A549 (cell line): Measurements from ENCODE around the gene KRT3. TPM values are rescaled to one million over a fixed set of nuclear protein-coding genes. Genes with fewer than 3 reads are reported as not detected.

ENCODE experiments used
- ATAC-seq, 2 experiments: fragments of 200-7000 bp in 1 of 2; fragments of >200 bp in 1 of 2; cut with Nextera tagmentation in 1 of 2; cut with Tn5 transposase in 1 of 2; 3 replicates each; pipeline versions ENCODE4 v1.8.0 to v1.9.1; 2018 to 2020; ENCODE audit warnings: mild to moderate bottlenecking in 1 of 2, moderate library complexity in 1 of 2
- CTCF ChIA-PET: fragments of 300-600 bp; sonication (Branson Sonifier 250); formaldehyde crosslinking; extraction: SDS; loops from one replicate; lab custom pipeline; 2021; ENCODE audit warnings: antibody characterized with exemption, inconsistent platforms; lab: Yijun Ruan, JAX
- POLR2A ChIA-PET: fragments of 350-600 bp; formaldehyde crosslinking; extraction: SDS; loops from one replicate; lab custom pipeline; 2021; ENCODE audit warnings: antibody characterized with exemption, inconsistent platforms; lab: Yijun Ruan, JAX
- DNase-seq, 2 experiments: peaks; one replicate each; pipeline versions ENCODE4 v3.0.0 to v3.0.0-alpha.2; 2011 to 2016; ENCODE audit warnings: low read depth in 1 of 2, low spot score in 1 of 2
- FAIRE-seq: peaks from 2 replicates; lab custom pipeline; 2011; peaks lifted over from hg19 to GRCh38; lab: Jason Lieb, UNC
- H3K27ac ChIP-seq, 2 experiments: fragments of >200 bp; sonication (Bioruptor Twin); formaldehyde crosslinking; 3 replicates each; pipeline ENCODE4 v1.5.1; 2016 to 2017
- H3K4me1 ChIP-seq: fragments of >200 bp; sonication (Bioruptor Twin); formaldehyde crosslinking; 3 replicates; pipeline ENCODE4 v1.6.1; 2016
- H3K4me2 ChIP-seq: fragments of >200 bp; sonication (Bioruptor Twin); formaldehyde crosslinking; 3 replicates; pipeline ENCODE4 v1.6.1; 2016
- H3K4me3 ChIP-seq: fragments of >200 bp; sonication (Bioruptor Twin); formaldehyde crosslinking; 3 replicates; pipeline ENCODE4 v1.5.1; 2016
- H3K9me3 ChIP-seq: fragments of >200 bp; sonication (Bioruptor Twin); formaldehyde crosslinking; 3 replicates; pipeline ENCODE4 v1.6.1; 2016
- BCL3 ChIP-seq: fragments of >200 bp; sonication (Bioruptor Twin); formaldehyde crosslinking; IDR thresholded peaks from 3 replicates; pipeline ENCODE4 v1.6.1; 2016
- BHLHE40 ChIP-seq: IDR thresholded peaks from 2 replicates; pipeline ENCODE4 v1.6.1; 2012; ENCODE audit warnings: low read depth, low read length, inconsistent platforms
- CBX2 ChIP-seq: fragments of 200-600 bp; sonication (generic); IDR thresholded peaks from 2 replicates; pipeline ENCODE4 v1.6.1; 2016; ENCODE audit warnings: low read depth, mild to moderate bottlenecking, borderline replicate concordance
- CBX8 ChIP-seq: fragments of 200-600 bp; sonication (generic); IDR thresholded peaks from 2 replicates; pipeline ENCODE4 v1.6.1; 2016
- E2F6 ChIP-seq: IDR thresholded peaks from 2 replicates; pipeline ENCODE4 v1.6.1; 2012; ENCODE audit warnings: low read depth, borderline replicate concordance
- EHF ChIP-seq: fragments of 250-450 bp; sonication (Bioruptor Pico); IDR thresholded peaks from 2 replicates; pipeline ENCODE4 v1.5.0; 2020; ENCODE audit warnings: mild to moderate bottlenecking
- EHMT2 ChIP-seq: fragments of 200-600 bp; sonication (generic); IDR thresholded peaks from 2 replicates; pipeline ENCODE4 v1.6.1; 2016; ENCODE audit warnings: antibody characterized with exemption, low read depth, mild to moderate bottlenecking, moderate library complexity
- ESRRA ChIP-seq: fragments of 150-350 bp; IDR thresholded peaks from 2 replicates; pipeline ENCODE4 v1.6.1; 2014; ENCODE audit warnings: mild to moderate bottlenecking, low read length, borderline replicate concordance
- FOSL2 ChIP-seq, 2 experiments: fragments of 450-650 bp in 1 of 2; fragments of >200 bp in 1 of 2; sonication (Bioruptor Twin) in 1 of 2; formaldehyde crosslinking; IDR thresholded peaks; 2 replicates each; pipeline versions ENCODE4 v1.5.0 to v1.6.1; 2016 to 2020; ENCODE audit warnings: mild to moderate bottlenecking in 1 of 2, moderate library complexity in 1 of 2
- FOXS1 ChIP-seq: fragments of 250-450 bp; sonication (Bioruptor Pico); IDR thresholded peaks from 2 replicates; pipeline ENCODE4 v1.5.0; 2020; ENCODE audit warnings: mild to moderate bottlenecking, moderate library complexity
- GATA3 ChIP-seq: IDR thresholded peaks from 2 replicates; pipeline ENCODE4 v1.6.1; 2012; ENCODE audit warnings: borderline replicate concordance
- HEYL ChIP-seq: fragments of 250-450 bp; sonication (Bioruptor Pico); IDR thresholded peaks from 2 replicates; pipeline ENCODE4 v1.8.0; 2021; ENCODE audit warnings: mild to moderate bottlenecking, moderate library complexity
- HOXA7 ChIP-seq: fragments of 250-450 bp; sonication (Bioruptor Pico); IDR thresholded peaks from 2 replicates; pipeline ENCODE4 v1.5.0; 2020; ENCODE audit warnings: mild to moderate bottlenecking, moderate library complexity
- MAFK ChIP-seq: fragments of 450-650 bp; IDR thresholded peaks from 2 replicates; pipeline ENCODE4 v1.6.1; 2014; ENCODE audit not compliant: partially characterized antibody
- MYC ChIP-seq: IDR thresholded peaks from 2 replicates; pipeline ENCODE4 v1.6.1; 2012; ENCODE audit warnings: mild to moderate bottlenecking, inconsistent platforms, low read length, improper control_type of control experiment, borderline replicate concordance
- NFE2L2 ChIP-seq: fragments of 150-350 bp; conservative IDR thresholded peaks from 2 replicates; pipeline ENCODE4 v1.6.1; 2014; ENCODE audit warnings: low read length
- NR3C1 ChIP-seq: fragments of >200 bp; sonication (Bioruptor Twin); formaldehyde crosslinking; IDR thresholded peaks from 3 replicates; pipeline ENCODE4 v1.6.1; 2017
- PBX3 ChIP-seq: IDR thresholded peaks from 2 replicates; pipeline ENCODE4 v1.6.1; 2012
- PHF8 ChIP-seq: fragments of 200-600 bp; sonication (generic); IDR thresholded peaks from 2 replicates; pipeline ENCODE4 v1.6.1; 2016; ENCODE audit warnings: low read depth, mild to moderate bottlenecking, antibody characterized with exemption, moderate library complexity, borderline replicate concordance
- POLR2A ChIP-seq: IDR thresholded peaks from 2 replicates; pipeline ENCODE4 v1.6.1; 2012; ENCODE audit warnings: mild to moderate bottlenecking, low read length
- RAD21 ChIP-seq, 2 experiments: fragments of >200 bp in 1 of 2; sonication (Bioruptor Twin) in 1 of 2; formaldehyde crosslinking in 1 of 2; IDR thresholded peaks in 1 of 2; conservative IDR thresholded peaks in 1 of 2; 2 replicates in 1 of 2; 3 replicates in 1 of 2; pipeline ENCODE4 v1.6.1; 2012 to 2018; ENCODE audit warnings: inconsistent platforms in 1 of 2
- RARB ChIP-seq: fragments of 250-450 bp; sonication (Bioruptor Pico); IDR thresholded peaks from 2 replicates; pipeline ENCODE4 v1.8.0; 2021; ENCODE audit warnings: mild to moderate bottlenecking, moderate library complexity
- RNF2 ChIP-seq: fragments of 200-600 bp; sonication (generic); IDR thresholded peaks from 2 replicates; pipeline ENCODE4 v1.6.1; 2016; ENCODE audit warnings: low read depth, mild to moderate bottlenecking, antibody characterized with exemption, moderate library complexity, borderline replicate concordance
- SREBF2 ChIP-seq: fragments of 450-650 bp; IDR thresholded peaks from 2 replicates; pipeline ENCODE4 v1.6.1; 2014; ENCODE audit warnings: mild to moderate bottlenecking, moderate library complexity
- TP53 ChIP-seq: fragments of 250-450 bp; sonication (Bioruptor Pico); IDR thresholded peaks from 2 replicates; pipeline ENCODE4 v1.5.0; 2021; ENCODE audit warnings: mild to moderate bottlenecking, moderate library complexity
- ZC3H11A ChIP-seq: fragments of 450-650 bp; IDR thresholded peaks from 2 replicates; pipeline ENCODE4 v1.6.1; 2014; ENCODE audit warnings: antibody characterized with exemption, mild to moderate bottlenecking
- ZFP36 ChIP-seq: fragments of 450-650 bp; IDR thresholded peaks from 2 replicates; pipeline ENCODE4 v1.6.1; 2014; ENCODE audit warnings: borderline replicate concordance; ENCODE audit not compliant: partially characterized antibody
- WGBS: methylation state at CpG from one replicate; pipeline ENCODE4 v1.1.6; 2017; ENCODE audit errors: missing lambda C conversion rate; 5-methylcytosine and 5-hydroxymethylcytosine counted together
- polyA plus RNA-seq, 4 experiments: library from polyadenylated mRNA; depleted of rRNA in 3 of 4; stranded (reverse); fragments of >200 nt; fragmentation: RNase III in 1 of 4; extraction: RNeasy Plus Mini Kit Qiagen cat#74134 plus additional on column Dnase treatment in 1 of 4; gene quantifications; 2 replicates in 3 of 4; 3 replicates in 1 of 4; pipeline ENCODE4 v1.2.3, GENCODE V29; 2011 to 2017
- TF ChIP-seq, protein P1 (sequence below): fragments of 200-600 bp; sonication (generic); IDR thresholded peaks from 2 replicates; pipeline ENCODE4 v1.6.1; 2016; ENCODE audit warnings: antibody characterized with exemption, mild to moderate bottlenecking, moderate library complexity
- TF ChIP-seq, protein P2 (sequence below): IDR thresholded peaks from 2 replicates; pipeline ENCODE4 v1.6.1; 2012
- TF ChIP-seq, protein P3 (sequence below): fragments of 150-350 bp; IDR thresholded peaks from 2 replicates; pipeline ENCODE4 v1.6.1; 2014; ENCODE audit warnings: low read depth, mild to moderate bottlenecking, low read length

KRT3 gene
- polyA plus RNA-seq, 2 of the 4 experiments (the other 2 are of a cell fraction), result 0.04 to 0.06 TPM

DNA sequence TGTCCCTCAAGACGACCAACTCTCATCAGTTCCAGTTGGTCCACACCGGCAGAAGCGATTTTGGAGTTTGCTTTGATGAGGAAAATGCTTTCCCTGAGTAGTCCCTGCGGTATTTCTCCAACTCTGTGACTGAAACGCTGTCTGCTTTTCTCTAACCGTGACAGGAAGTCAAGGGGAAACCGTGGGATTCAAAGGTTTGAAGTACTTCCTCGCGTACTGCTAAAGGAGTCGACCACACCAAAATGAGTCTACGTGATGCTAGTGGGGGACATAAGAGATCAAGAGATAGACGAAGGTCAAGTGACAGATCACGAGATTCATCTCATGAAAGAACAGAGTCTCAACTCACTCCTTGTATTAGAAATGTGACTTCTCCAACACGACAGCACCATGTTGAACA lies 47.3 kb downstream of the KRT3 start:
- FAIRE-seq (no peak), ATAC-seq (no peak), DNase-seq (no peak)
- no peak overlapping the region for H3K4me3 ChIP-seq
- no peaks in the 10 kb centered on the region for H3K9me3 ChIP-seq
- no peaks in the 10 kb centered on the region for H3K4me1 ChIP-seq
- TF ChIP-seq, protein P1, sequence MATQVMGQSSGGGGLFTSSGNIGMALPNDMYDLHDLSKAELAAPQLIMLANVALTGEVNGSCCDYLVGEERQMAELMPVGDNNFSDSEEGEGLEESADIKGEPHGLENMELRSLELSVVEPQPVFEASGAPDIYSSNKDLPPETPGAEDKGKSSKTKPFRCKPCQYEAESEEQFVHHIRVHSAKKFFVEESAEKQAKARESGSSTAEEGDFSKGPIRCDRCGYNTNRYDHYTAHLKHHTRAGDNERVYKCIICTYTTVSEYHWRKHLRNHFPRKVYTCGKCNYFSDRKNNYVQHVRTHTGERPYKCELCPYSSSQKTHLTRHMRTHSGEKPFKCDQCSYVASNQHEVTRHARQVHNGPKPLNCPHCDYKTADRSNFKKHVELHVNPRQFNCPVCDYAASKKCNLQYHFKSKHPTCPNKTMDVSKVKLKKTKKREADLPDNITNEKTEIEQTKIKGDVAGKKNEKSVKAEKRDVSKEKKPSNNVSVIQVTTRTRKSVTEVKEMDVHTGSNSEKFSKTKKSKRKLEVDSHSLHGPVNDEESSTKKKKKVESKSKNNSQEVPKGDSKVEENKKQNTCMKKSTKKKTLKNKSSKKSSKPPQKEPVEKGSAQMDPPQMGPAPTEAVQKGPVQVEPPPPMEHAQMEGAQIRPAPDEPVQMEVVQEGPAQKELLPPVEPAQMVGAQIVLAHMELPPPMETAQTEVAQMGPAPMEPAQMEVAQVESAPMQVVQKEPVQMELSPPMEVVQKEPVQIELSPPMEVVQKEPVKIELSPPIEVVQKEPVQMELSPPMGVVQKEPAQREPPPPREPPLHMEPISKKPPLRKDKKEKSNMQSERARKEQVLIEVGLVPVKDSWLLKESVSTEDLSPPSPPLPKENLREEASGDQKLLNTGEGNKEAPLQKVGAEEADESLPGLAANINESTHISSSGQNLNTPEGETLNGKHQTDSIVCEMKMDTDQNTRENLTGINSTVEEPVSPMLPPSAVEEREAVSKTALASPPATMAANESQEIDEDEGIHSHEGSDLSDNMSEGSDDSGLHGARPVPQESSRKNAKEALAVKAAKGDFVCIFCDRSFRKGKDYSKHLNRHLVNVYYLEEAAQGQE, result no peak
- TF ChIP-seq RARB (CRISPR knock-in tag), result no peak
- no peak for TF ChIP-seq ZC3H11A
- no peak for TF ChIP-seq GATA3
- TF ChIP-seq PHF8, result no peak
- TF ChIP-seq PBX3, result no peak
- no peak for TF ChIP-seq ZFP36
- no peak for TF ChIP-seq FOSL2 (IDR thresholded peaks at IDR 0.05)
- TF ChIP-seq FOSL2 (CRISPR knock-in tag; IDR thresholded peaks at IDR 0.05), result no peak
- TF ChIP-seq RAD21 (conservative IDR thresholded peaks at IDR 0.05 in 1 of 2, IDR thresholded peaks at IDR 0.05 in 1 of 2), result no peak
- TF ChIP-seq BHLHE40, result no peak
- no peak for TF ChIP-seq EHF (CRISPR knock-in tag)
- TF ChIP-seq NFE2L2, result no peak
- TF ChIP-seq, protein P2, sequence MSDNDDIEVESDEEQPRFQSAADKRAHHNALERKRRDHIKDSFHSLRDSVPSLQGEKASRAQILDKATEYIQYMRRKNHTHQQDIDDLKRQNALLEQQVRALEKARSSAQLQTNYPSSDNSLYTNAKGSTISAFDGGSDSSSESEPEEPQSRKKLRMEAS, result no peak
- no peak for TF ChIP-seq NR3C1
- H3K4me2 ChIP-seq, result no peak overlapping the region
- POLR2A ChIA-PET, result no interaction called here
- CTCF ChIA-PET, result interaction anchor here (0.6 kb wide), 1 partner anchor 10 kb away, joined by 4 read pairs; no protein-coding TSS in a partner anchor
- WGBS, result 53% methylated on average over 14 of the region's 14 CpGs
- H3K27ac ChIP-seq, result no peak overlapping the region

- POLR2A ChIA-PET, result no interaction called here
- H3K4me3 ChIP-seq, result no peak overlapping the region
- no peak for TF ChIP-seq FOXS1 (CRISPR knock-in tag)
- no peak for TF ChIP-seq CBX8
- TF ChIP-seq RNF2, result no peak
- TF ChIP-seq PHF8, result no peak
- TF ChIP-seq ESRRA, result no peak
- TF ChIP-seq MAFK, result no peak
- no peak for TF ChIP-seq POLR2A
- TF ChIP-seq HEYL (CRISPR knock-in tag), result no peak
- no peak for TF ChIP-seq E2F6
- TF ChIP-seq, protein P2, result no peak
- no peak for TF ChIP-seq CBX2
- TF ChIP-seq RARB (CRISPR knock-in tag), result no peak
- no peak for TF ChIP-seq BCL3
- no peak for TF ChIP-seq HOXA7
- TF ChIP-seq SREBF2, result no peak
- TF ChIP-seq EHMT2, result no peak
- TF ChIP-seq, protein P3, sequence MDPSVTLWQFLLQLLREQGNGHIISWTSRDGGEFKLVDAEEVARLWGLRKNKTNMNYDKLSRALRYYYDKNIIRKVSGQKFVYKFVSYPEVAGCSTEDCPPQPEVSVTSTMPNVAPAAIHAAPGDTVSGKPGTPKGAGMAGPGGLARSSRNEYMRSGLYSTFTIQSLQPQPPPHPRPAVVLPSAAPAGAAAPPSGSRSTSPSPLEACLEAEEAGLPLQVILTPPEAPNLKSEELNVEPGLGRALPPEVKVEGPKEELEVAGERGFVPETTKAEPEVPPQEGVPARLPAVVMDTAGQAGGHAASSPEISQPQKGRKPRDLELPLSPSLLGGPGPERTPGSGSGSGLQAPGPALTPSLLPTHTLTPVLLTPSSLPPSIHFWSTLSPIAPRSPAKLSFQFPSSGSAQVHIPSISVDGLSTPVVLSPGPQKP, result no peak
- no peak for TF ChIP-seq MYC
- TF ChIP-seq TP53 (CRISPR knock-in tag), result no peak
- TF ChIP-seq, all 56 proteins: peak for 0
- 32% methylated on average over 5 of the region's 5 CpGs for WGBS
- no peak overlapping the region for H3K4me2 ChIP-seq
- no peak overlapping the region for H3K27ac ChIP-seq
- CTCF ChIA-PET, result interaction anchor here (0.7 to 2.0 kb wide), 7 partner anchors 10 to 721 kb away, joined by 3 to 7 read pairs (median 4); no protein-coding TSS in a partner anchor
- H3K4me1 ChIP-seq, result no peaks in the 10 kb centered on the region
- FAIRE-seq, result no peak
- ATAC-seq, result no peak
- DNase-seq, result no peak
- H3K9me3 ChIP-seq, result no peaks in the 10 kb centered on the region
These were observed 50.4 kb downstream of the KRT3 start for GRCh38 chr12:52745554-52745953.
